Regular cardiac myocyte (primary cell): ENCODE results near the gene CPNE5. TPM values are rescaled to one million over a fixed set of nuclear protein-coding genes. Genes with fewer than 3 reads are reported as not detected.

Source experiments
- total RNA-seq: library from RNA; depleted of rRNA; stranded (reverse); fragments of >200 nt; gene quantifications from 2 replicates; pipeline ENCODE4 v1.2.3, GENCODE V29; 2014

The CPNE5 gene
- total RNA-seq, result under 0.01 TPM in 1 of 2 replicates, not detected in the other

DNA sequence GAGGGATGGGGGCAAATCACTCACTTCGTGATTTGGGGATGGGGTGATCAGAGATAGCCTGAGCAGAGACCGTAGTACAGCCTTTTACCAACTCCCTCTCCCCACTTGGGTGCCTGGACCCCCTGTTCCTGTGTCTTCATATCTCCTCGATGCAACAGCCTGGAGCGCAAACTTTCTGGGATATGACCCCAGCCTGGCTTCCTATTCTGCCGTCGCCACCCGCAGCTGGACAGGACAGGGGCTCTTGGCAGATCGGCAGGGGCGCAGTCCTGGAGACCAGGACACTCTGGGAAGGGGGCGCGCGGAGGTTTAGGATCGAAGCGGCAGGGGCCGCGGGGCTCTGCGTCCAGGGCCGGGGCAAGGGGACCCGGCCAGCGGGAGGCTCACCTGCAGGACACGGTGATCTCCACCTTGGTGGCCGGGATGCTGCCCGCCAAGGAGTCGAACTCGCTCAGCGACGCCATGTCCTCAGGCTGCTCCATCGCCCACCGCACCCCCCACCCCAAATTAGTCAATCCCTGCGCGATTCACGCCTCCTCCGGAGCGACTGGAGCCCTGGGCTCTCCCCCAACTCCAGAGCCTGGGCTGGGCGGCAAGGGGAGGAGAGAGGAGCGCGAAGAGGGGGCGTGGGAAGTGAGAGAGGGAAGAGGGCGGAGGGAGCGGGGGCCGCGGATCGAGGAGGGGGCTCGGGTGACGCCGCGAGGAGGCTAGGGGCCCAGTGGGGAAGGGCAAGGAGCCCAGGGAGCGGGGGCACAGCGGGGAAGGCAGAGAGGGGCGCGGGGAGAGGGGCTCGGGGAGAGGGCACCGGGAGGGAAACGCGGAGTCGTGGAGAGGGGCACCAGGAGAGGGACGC is at the start of gene CPNE5:
Gene CPNE5 (minus strand): TSS at position 549 of the 853 bp plus-strand sequence. CDS start 67 bp downstream, at position 482.

DNA sequence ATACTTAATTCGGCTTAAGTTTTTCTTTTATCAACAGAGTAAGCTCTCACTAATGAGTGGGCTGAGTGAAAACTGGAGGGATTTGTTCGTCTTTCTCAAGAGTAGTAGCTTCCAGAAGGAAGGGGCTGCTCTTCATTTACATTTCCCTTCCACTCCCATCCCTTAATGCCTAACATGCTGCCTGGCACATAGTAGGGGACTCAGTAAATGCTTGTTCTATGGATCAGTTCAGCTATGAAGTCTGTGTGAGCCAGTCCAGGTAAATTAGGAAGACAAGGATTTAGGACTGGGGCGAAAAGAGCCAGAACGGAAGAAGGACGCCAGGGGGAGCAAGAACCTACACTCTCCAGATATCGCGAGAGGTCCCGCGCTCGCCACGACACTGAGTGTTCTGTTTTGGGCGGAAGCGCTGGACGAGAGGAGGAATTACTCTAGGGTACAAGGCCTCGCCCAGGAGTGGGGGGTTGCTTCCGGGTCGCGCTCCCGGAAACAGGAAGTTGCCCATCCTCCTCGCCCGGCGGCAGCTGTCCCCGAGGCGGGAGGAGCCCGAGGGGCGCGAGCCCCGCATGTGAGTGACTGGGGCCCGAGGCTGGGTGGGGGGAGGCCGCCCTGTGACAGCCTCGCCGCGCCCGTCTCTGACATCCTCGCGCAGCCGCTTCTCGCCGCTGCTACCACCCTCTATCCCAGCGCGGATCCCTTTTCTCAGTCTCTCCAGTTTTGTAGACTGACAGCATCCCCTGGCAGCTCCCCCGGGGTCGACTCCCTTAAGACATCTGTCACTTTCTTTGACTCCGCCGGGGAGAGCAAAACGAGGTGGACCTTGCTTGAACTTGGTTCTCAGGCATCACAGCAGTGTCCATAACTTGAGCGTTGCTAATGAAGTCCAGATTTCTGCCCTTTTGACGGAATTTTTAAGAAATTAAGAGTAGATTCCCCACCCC is 46.5 kb upstream of the CPNE5 start, which contains the start of gene C6orf89:
Gene C6orf89 (plus strand): TSS at position 492 of the 941 bp plus-strand sequence. CDS start 13,493 bp downstream, outside the sequence.

GRCh38 chr6:36874443-36875249 is 35.4 kb upstream of the CPNE5 start, which contains the start of gene PPIL1:
Gene PPIL1, minus strand, starts transcription at chr6:36874803. Its CDS starts 31 bp downstream, at chr6:36874772.

DNA sequence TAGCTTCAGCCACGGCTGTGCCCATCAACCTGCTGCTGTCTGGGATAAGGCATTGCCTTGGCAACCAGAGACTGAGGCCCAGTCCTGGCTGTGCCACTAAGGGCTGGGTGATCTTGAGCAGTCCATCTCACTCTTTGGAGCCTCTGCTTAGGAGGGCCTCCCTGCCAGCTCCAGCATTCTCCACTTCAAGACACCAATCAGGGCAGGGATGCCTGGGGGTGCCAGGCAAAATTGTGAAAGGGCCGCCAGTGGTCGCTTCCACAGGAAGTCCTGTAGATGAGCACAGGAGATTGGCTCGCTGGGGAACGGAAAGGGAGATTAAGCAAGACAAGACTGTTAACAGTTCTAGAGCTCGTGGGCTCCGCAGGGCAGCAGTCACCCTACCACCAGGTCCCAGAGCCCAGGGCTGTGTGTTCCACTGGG is 141.8 kb downstream of the CPNE5 start, which contains the start of gene RAB44:
Gene RAB44 (plus strand): TSS at position 346 of the 423 bp plus-strand sequence. CDS start 6,410 bp downstream, outside the sequence.

Other genes starting within 250 kb of the CPNE5 start
- 120 and 289 TPM in 2 replicates for gene SRSF3, start 245.1 kb downstream of the CPNE5 start, total RNA-seq
- 230 and 557 TPM in 2 replicates for gene CDKN1A, start 160.7 kb downstream of the CPNE5 start, total RNA-seq
- gene RAB44, start 141.6 kb downstream of the CPNE5 start, total RNA-seq, result under 0.01 TPM in 2 replicates
- 23.4 and 55.8 TPM in 2 replicates for gene PPIL1, start 35.4 kb upstream of the CPNE5 start, total RNA-seq
- gene C6orf89, start 46.5 kb upstream of the CPNE5 start, total RNA-seq, result 40.6 and 44.5 TPM in 2 replicates
- 0.28 and 0.38 TPM in 2 replicates for gene PI16, start 115.3 kb upstream of the CPNE5 start, total RNA-seq
- gene MTCH1, start 146.8 kb upstream of the CPNE5 start, total RNA-seq, result 300 and 305 TPM in 2 replicates
- gene FGD2, start 166.2 kb upstream of the CPNE5 start, total RNA-seq, result not detected in 2 replicates